ENCODE data around the gene LCN12.

DNA sequence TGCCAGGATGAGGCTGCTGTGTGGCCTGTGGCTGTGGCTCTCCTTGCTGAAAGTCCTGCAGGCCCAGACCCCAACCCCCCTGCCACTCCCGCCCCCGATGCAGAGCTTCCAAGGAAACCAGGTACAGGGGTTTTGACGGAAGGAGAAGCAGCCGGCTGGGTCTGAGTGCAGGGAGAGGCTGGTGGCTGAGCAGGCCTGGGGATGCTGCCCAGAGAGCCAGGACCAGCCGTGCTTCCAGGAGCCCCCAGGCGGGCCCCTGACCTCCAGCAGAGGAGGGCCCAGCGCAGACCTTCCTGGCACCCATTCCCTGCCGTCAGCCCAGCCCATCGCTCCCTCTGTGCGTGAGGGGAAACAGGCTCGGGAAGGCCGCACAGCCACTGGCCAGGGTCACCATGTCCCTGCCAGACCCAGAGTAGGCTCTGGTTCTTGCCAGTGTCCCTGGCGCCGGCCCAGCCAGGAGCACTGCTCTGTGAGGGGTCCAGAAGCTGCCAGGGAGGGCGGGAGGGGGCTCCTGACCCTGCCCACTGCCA is 313 bp downstream of the LCN12 start:
- TF ChIP-seq, protein P1, sequence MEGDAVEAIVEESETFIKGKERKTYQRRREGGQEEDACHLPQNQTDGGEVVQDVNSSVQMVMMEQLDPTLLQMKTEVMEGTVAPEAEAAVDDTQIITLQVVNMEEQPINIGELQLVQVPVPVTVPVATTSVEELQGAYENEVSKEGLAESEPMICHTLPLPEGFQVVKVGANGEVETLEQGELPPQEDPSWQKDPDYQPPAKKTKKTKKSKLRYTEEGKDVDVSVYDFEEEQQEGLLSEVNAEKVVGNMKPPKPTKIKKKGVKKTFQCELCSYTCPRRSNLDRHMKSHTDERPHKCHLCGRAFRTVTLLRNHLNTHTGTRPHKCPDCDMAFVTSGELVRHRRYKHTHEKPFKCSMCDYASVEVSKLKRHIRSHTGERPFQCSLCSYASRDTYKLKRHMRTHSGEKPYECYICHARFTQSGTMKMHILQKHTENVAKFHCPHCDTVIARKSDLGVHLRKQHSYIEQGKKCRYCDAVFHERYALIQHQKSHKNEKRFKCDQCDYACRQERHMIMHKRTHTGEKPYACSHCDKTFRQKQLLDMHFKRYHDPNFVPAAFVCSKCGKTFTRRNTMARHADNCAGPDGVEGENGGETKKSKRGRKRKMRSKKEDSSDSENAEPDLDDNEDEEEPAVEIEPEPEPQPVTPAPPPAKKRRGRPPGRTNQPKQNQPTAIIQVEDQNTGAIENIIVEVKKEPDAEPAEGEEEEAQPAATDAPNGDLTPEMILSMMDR (IDR thresholded peaks at IDR 0.05; ENCODE audit: low read depth, low read length): no peak
- TF ChIP-seq EZH2phosphoT487 (IDR thresholded peaks at IDR 0.05; ENCODE audit: low read depth): no peak
